D341Med (cell line): ENCODE data around the gene UGT1A9.
"Not testable (repeated sequence)": the region's sequence is repeated elsewhere in the genome, so short reads cannot be mapped to it uniquely, and the experiment has no call there.

Experiments
- DNase-seq: peaks from one replicate; pipeline ENCODE4 v3.0.0; 2012; ENCODE audit warnings: low spot score

Gene UGT1A9

DNA sequence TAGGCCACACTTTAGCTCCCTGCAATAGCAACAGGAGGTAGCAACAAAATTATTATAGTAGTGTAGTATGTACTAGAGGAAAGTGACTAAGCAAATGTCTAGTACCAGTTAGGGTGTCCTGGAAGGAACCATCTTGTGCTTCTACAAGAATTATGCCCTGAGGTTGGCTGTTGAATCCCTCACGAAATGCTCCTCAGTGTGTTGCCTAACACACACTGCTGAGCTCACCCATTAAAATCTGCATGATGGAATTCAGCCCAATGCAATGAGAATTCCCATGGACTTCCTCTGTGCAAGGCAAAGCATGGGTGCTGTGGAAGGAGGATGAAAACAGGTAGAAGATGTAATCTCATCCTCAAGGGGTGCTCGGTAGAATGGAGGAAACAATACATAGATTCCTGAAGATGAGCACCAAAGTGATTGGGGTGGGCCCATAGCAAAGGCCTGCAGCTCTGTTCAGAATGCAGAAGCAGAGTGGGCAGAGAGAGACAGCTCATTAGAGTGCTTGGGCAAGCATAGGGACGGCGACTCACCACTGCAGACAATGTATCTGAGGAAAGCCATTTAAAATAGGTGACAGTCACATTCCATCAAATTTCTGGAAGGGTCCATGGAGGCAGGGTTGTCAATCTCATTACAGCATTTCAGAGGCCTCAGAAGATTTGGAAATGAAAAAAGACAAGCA lies 8.8 kb downstream of the UGT1A9 start:
- no peak for DNase-seq

DNA sequence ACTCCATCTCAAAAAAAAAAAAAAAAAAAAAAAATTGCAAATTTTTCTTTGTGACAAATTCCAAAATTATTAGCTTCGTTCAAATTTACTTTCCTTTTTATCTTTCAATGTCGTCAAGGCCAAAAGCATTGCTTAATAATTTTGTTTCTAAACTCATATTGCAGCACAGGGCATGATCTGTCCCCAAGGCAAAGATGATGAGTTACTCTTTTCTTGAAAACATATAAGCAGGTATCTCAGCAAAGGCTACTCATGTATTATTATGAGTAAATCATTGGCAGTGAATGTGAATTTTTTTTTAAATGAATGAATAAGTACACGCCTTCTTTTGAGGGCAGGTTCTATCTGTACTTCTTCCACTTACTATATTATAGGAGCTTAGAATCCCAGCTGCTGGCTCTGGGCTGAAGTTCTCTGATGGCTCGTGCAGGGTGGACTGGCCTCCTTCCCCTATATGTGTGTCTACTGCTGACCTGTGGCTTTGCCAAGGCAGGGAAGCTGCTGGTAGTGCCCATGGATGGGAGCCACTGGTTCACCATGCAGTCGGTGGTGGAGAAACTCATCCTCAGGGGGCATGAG lies 9.9 kb downstream of the UGT1A9 start, which contains the start of gene UGT1A7:
Gene UGT1A7 (plus strand): TSS at position 381 of the 579 bp plus-strand sequence. CDS start 37 bp downstream, at position 418.
- no peak for DNase-seq

DNA sequence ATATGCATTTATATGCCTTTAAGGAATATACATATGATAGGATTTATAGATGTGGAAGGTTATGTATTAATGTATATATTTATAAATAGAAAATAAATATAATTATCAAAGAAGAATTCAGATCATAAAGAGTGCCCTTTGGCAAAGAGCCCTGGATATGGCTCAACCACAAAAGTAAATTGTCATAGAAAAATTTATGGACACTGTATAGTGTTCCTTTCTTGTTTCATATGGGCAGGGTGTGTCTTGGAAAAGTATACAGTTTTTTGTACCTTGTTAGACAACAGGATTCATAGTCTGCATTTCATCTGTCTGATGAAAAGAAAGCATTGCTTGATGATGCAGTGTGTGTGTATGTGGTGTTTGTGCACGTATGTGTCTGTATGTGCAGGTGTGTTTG lies 12.9 kb downstream of the UGT1A9 start:
- no peak for DNase-seq

DNA sequence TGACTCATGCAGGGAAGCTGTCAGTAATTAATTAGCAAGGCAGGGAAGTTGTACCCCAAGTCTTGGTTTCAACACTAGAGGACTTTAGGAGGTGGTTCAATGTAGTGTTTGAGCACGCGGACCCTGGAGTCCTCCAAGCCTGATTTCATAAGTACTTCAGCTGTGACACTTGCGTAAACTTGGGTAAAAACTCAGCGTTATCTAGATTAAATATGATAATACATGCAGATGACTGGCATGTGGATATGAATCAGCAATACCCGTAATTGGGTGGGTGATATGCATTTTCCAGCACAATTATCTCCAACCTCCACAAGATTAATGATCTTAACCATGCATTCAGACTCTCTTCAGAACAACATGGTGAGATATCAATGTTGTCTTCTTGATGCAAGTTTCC lies 15.2 kb downstream of the UGT1A9 start:
- no peak for DNase-seq

DNA sequence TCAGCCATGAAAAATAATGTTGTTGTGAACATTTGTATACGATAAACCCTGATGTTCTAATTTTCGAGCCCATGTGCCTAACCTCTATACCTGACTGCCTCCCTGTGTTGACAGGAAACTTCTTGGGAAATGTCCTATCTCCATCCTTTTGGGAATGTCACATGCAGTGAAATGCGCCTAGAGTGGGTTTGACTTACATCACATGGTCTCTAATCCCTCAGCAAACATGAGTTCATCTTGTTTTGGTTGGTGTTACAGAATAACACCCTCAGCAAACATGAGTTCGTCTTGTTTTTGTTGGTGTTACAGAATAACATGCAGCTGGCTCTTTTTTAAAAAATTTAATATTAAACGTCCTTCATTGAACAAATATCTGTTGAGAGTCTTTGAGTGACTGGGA lies 16.6 kb downstream of the UGT1A9 start:
- no peak for DNase-seq

DNA sequence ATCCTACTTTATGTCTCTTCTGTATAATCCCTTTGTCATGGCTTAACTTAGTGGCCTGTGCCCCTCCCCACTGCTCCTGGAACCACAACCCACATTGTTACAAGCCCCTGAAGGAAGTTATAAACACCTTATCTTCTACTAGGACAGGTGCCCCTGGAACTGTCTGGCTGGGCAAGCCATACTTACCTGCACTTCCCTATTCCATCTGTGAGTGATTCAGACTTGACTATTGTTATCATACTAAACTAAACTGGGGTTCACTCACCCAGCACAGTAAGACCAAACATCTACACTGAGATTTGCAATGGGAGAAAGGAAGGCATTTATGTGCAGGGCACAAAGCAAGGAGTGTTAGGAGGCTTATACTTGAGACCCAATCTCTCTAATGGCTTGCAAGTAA lies 17.3 kb downstream of the UGT1A9 start:
- DNase-seq = no peak

DNA sequence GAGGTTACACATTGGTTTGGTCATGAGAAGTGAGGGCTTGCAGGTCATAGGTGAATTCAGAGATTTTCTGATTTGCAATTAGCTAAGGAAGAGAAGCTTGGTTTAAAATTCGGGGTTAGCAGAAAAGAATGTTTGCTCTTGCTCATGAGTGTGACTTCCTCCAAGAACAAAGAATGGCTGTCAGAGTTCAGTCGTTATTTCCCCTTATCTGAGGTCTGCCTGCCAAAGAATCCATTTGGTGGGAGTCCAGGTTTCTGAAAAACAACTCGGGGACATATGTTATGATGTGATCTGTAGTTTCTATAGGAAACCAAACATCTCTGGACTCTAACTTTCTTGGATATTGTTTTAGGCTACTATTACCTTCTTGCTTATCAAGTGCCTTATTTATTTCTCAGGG lies 17.8 kb downstream of the UGT1A9 start:
- DNase-seq = no peak

DNA sequence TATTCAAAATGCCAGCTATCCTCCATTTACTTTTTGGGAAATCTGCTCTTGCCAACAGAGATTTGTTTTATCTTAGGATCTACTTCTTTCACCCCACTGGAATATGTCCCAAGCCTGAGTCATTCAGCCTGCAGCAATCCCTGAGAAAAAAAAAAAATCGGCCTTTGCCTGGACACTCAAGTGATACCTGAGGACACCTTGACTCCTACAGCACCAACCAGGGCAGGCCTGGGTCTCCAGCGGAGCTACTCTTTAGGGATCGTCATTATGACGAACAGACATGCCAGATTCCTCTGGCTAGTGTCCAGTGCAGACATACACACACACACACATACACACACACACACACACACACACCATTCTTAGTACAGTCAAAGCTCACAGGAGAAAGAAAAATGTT lies 18.7 kb downstream of the UGT1A9 start:
- DNase-seq = no peak

DNA sequence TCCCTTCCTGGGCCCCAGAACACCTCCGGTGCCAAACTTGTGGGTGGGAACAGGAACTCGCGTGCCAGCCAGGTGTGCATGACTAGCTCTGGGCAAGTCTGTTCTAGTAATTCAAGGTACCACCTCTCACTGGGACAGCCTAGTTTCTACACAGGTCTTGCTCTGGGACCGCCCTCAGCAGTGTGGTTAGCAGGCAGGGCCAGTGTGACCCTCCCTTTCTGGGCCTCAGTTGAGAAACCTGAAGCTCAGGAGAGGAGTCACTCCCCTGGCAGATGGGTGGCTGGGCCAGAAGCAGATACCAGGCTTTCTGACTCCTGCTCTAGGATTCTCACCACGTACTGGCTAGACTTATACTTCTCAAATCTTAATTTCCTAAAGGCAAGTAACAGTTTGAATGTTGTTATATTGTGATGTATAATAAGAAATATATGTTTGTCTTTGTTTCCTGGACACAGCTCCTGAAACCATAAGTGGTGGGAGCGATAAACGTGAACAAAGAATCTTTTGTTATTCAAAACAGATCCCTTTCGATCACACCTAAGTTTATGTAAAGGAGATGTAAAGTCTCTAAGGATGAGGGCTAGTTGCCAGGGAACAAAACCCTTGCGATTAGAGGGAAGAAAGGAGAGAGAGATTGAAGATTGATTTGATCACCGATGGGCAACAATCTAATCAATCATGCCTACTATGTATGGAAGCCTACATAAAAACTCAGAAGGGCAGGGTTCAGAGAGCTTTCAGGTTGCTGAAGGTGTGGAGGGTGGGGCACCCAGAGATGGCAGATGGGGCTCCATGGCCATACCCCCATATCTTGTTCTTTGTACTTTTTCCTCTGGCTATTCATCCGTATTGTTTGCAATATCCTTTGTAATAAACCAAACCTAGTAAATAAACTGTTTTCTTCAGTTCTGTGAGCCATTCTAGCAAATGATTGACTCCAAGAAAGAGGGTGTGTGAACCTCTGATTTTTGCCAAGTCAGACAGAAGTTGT lies 20.0 kb downstream of the UGT1A9 start:
- DNase-seq = no peak

DNA sequence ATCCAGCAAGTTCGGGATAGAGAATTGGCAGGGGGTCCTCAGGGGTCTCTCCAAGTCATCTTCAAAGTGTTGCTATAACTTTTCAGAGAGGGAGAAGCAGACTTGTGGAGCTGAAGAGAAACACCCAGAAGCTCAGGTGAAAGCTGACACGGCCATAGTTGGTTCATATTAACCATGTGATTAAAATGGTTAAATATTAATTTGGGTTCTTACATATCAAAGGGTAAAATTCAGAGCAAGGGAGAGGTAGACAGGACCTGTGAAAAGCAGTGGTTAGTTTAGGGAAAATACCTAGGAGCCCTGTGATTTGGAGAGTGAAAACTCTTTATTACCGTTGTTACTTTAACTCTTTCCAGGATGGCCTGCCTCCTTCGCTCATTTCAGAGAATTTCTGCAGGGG lies 20.9 kb downstream of the UGT1A9 start, which contains the start of gene UGT1A6:
Gene UGT1A6 (plus strand): TSS at position 243 of the 400 bp plus-strand sequence. CDS start 115 bp downstream, at position 358.
- no peak for DNase-seq

DNA sequence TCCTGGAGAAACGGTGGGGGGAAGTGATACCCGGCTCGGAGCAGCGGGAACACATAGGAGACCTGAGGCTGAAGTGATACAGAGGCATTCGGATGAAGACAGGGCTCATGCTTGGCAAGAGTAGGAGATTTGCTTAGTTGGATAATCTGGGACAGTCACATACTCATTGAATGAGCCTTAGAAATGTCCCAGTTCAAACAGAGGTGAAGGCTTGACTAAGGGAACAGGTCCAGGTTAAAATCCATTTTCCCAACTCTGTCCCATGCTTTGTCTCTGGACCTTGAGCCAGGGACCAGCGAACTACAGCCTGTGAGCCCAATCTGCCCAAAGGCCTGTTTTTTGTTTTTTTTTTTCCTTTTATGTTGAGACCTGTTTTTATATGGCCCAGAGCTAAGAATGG lies 22.3 kb downstream of the UGT1A9 start:
- DNase-seq = no peak

DNA sequence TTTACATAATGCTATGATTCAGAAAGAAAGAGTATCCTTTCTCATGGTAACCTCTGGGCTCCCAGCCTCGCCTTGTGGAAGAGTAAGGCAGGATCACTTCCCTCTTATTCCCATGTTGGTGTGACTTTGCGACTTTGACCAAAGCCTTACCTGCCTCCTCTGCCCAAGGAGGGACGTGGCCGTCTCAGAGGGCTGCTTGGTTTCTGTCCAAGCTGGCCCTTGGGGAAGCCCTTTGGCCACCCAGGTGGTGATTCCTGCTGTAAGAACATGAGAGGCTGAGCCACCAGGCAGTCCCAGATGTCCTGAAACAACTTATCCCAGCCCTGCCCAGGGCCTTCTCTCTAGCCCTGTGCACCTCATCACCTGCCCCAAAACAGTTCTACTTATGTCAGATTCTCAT lies 27.0 kb downstream of the UGT1A9 start:
- no peak for DNase-seq

DNA sequence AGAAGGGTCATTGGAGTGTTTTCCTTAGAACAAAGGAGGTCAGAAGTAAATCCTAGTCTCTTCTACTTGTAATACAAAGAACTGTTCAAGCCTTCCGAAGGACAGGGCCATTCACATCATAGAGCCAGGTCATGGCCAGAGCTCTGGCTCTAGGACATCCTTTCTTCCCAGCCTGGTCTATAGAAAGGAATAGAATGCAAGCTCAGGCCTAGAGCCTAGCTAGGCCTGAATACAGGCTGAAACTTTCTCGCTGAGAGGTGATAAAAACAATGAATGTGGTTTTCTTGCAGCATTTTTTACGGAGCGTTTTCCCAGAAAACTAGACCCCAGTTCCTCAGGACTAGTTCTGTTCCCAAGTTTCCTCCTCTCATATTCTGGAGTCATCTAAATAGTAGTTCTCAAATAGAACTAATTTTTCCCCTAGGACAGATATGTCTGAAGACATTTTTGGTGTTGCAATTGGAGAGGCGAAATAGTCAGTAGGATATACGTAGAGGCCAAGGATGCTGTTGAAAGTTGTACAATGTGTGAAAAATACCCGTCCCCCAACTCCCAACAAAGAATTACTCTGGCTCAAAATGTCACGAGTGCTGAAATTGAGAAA lies 27.8 kb downstream of the UGT1A9 start:
- no peak for DNase-seq

DNA sequence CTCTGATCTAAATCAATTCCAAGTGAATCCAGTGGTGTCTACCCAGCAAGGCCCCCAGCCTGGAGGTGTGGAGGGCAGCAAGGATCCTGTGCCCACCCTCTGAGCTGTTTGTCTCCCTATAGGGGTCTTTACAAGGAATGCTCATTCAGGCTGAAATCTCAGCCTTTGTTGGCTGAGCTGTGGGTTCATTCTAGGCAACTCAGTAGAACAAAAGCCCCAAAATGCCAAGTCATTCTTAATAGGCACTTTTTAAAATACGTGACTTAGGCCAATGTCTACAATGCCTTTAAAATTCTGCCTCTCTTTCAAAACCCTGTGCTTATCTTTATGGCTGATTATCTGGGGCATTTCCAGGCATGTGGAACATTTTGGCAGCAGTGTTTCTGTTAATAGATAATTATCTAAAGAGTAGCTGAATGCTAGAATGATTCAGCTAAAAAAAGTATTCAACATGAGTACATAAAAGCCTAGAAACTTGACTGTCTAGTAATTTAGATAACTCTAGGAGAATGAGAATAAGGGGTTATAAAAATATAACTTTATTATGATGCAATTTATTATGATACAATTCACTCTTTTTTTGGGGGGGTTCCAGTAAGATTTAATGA lies 28.4 kb downstream of the UGT1A9 start:
- DNase-seq = no peak

DNA sequence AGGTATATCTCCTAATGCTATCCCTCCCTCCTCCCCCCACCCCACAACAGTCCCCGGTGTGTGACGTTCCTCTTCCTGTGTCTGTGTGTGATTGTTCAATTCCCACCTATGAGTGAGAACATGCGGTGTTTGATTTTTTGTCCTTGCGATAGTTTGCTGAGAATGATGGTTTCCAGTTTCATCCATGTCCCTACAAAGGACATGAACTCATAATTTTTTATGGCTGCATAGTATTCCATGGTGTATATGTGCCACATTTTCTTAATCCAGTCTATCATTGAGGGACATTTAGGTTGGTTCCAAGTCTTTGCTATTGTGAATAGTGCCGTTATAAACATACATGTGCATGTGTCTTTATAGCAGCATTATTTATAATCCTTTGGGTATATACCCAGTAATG lies 29.1 kb downstream of the UGT1A9 start:
- not testable (repeated sequence) for DNase-seq

DNA sequence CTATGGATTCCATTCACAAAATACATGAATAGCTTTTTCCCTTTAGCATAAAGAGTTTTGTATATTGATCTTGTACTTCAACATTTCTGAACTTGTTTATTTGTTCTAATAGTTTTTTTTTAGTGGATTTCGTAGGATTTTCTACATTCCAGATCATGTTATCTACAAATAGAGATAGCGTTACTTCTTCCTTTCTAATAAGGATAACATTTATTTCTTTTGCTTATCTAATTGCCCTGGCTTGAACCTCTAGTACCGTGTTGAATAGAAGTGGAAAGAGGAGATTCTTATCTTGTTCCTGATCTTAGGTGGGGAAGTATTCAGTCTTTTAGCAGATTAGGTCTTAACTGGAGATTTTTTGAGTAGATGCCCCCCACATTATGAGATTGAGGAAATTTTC lies 30.5 kb downstream of the UGT1A9 start:
- DNase-seq = no peak

DNA sequence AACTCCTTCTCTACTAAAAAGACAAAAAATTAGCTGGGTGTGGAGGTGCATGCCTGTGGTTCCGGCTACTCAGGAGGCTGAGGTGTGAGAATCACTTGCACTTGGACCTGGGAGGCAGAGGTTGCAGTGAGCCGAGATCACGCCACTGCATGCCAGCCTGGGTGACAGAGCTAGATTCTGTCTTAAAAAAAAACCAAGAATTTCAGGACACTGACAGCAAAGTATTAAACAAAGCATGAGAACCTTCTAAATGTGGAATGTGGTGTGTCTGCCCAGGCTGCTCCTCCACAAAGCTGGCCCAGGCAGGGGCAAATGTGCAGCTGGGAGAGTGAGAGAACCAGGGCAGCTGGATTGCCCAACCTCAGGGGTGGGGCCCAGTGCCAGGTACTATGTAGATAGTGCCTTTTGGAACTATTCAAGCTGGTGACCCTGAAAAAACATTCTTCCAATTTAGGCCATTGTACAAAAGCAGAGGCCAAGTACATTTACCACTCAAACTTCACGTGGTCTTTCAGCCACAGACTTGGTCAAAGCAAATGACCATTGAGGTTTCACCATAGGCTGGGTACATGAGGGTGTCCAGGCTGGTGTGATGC lies 34.3 kb downstream of the UGT1A9 start:
- no peak for DNase-seq

DNA sequence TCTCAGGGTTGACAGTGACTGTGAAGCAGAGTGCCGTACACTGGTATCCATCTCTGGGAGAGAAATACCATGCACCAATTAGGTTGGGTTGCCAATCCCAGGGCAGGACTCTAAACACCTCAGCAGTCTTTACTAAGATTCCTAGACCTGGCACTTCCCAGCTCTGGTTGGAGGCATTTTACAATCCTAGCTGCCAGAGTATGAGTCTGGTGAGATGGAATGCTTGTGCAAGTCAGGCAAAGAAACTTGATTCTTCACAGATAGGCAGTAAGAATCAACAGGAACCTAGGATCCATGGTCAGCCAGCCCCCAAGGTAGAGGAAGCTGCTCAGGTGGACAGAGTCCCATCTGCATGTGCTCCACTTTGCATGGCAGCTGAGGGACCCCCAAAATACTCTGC lies 35.0 kb downstream of the UGT1A9 start:
- no peak for DNase-seq

DNA sequence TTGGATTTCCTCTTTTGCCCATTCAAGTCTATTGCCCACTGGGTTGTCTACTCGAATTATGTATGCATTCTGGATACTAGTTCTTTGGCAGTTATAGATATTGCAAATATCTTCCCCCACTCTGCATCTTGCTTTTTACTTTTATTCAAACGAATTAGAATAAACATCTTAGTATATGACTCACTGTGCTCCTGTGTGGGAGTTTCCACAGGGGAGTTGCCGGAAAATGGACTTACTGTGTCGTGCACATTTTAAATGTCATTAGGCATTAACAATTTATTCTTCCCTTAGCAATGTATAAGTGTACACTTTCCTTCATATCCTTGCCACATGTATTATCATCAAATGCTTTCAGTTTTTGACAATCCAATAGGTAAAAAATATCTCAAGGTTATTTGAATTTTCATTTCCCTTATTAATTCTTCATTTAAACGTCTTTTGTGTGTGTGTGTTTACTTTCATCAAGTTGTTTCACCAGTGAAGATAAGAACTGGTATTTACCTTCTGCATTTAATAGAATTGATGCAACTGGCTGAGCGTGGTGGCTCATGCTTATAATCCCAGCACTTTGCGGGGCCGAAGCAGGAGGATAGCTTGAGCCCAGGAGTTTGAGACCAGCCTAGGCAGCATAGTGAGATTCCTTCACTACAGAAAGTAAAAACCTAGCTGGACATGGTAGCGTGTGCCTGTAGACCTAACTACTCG lies 36.4 kb downstream of the UGT1A9 start:
- DNase-seq = no peak

DNA sequence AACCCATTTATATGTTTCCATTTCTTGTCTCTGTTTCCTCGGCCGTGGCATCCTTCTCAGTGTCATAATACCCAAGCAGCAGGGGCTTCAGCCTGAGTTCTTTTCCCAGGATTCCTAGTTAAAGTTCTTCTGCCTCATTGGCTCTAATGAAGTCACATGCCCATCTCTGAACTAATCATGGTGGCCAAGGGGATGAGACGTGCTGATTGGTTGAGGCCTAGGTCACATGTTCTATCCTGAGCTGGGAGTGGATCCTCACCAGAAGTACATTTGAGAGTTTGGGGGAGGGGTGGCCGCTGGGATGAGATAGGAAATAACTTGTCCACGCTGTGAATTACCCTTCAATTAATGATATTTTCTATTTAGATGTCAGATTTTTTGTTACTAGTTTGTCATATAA lies 37.2 kb downstream of the UGT1A9 start:
- no peak for DNase-seq
